GM12801 (cell line): ENCODE results near the gene NET1.

Experiments
- CTCF ChIP-seq: IDR thresholded peaks from one replicate; pipeline ENCODE4 v1.5.1; 2011; ENCODE audit warnings: control low read depth; ENCODE audit not compliant: insufficient read length; ENCODE audit errors: extremely low read depth

The NET1 gene

GRCh38 chr10:5412277-5412941 lies at the start of gene NET1:
TSS of gene NET1 (plus strand) at chr10:5412557. CDS start at chr10:5412693, 136 bp downstream.
- TF ChIP-seq CTCF = no peak

GRCh38 chr10:5362873-5363272 lies 49.5 kb upstream of the NET1 start:
- TF ChIP-seq CTCF = no peak

- no peak for TF ChIP-seq CTCF
These were observed 48.0 kb upstream of the NET1 start for GRCh38 chr10:5364374-5364773.

- no peak for TF ChIP-seq CTCF
These were observed 47.4 kb upstream of the NET1 start, which contains the start of gene UCN3 for GRCh38 chr10:5364890-5365338. TSS of gene UCN3 (plus strand) at chr10:5364966. CDS start at chr10:5373721, 8,755 bp downstream.

- TF ChIP-seq CTCF = no peak
These were observed 46.4 kb upstream of the NET1 start for GRCh38 chr10:5365928-5366327.

GRCh38 chr10:5369362-5370158 lies 42.8 kb upstream of the NET1 start:
- no peak for TF ChIP-seq CTCF

- TF ChIP-seq CTCF = no peak
These were observed 41.6 kb upstream of the NET1 start for GRCh38 chr10:5370493-5371352.
